ENCODE results near the gene LAMB3. TPM values are rescaled to one million over a fixed set of nuclear protein-coding genes. Genes with fewer than 3 reads are reported as not detected.

Gene LAMB3
- polyA plus RNA-seq, 5 donors: 36.5 to 99.7 (median 57.8) TPM

DNA sequence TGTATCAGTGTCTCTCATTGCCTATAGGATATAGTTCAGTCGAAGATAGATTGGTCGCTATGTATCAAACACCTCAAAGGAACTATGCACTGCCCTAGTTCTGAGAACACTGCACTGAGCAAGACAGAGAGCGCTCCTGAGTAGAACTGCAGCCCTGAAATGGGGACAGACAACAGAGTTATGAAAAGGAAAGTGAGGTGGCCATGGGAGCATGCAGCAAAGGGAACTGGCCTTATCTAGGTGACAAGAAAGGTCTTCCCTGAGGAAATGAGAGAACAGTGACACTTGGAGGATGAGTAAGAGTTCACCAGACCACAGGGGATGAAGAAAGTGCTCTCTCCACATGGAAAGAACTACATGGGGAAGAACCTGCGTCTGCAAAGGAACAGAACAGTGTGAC lies 15.5 kb upstream of the LAMB3 start:
- no peak for DNase-seq

DNA sequence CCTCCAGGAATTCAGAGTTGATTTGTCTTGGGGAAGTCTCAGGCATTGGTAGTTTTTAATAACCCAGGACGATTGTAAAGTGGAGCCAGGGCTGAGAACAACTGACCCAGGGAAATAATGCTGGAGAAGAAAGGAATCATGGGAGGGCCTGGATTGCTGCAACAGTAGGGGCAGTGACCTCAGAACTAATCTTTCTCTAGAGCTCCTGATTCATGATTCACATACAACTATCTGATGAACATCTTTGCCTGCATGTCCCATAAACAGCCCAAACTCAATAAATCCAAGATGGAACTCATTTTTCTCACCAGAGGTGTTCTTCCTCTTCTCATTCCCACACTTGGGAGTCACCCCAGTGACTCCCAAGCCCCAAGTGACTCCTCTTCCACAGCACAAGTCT lies 14.9 kb upstream of the LAMB3 start:
- DNase-seq: no peak

DNA sequence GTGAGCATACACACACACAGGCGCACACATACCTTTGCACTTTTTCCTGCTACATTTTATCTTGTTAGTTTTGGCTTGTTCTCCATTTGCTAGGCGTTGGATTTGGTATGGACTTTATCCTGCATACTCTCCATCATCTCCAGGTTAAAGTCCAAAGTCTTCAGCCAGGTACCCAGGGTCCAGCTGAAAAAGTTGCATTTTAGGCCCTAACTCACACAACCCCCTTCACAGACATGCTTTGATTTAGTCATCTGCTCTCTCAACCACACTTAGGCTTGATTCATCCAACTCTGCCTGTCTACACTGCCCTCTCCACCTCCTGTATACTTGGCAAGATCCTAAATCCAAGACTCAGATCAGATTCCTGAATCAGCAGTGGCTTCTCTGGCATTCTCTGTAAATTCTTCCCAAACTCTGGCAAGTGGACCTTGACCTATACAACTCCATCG lies 10.7 kb upstream of the LAMB3 start:
- no peak for DNase-seq

DNA sequence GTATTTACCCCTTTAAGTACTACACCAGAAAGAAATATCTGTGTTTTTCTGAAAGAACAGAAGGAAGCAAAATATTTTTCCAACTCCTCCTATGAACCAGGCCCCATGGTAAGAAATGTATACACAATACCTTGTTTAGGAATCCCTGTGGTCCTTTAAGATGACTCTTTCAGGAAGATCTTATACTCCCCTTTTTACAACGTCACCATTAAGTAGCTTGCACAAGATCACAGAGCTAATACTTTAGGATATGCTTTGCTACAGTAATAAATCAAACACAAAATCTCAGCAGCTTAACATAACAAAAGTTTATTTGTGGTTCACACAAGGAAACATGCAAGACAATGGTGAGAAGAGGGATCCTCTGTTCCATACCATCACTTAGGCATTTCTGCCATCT lies 8.8 kb upstream of the LAMB3 start:
- no peak for DNase-seq

DNA sequence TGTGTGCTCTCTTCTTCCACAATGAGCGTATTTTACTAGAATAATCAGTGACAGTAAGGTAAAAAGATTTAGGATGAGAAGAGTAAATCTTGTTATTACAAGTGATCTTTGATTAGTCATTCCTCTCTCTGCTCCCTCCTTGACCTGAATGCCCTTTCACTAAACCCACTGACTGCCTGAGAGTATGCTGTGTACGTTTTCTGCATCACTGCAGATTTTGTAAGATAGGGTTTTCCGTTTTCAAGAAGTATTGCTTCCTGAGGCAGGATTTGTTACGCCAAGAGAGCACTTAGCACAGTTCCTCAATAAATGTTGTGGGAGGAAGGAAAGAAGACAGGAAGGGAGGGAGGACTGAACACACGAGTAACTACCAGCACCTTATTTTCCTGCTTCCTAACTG lies 7.7 kb upstream of the LAMB3 start:
- no peak for DNase-seq

DNA sequence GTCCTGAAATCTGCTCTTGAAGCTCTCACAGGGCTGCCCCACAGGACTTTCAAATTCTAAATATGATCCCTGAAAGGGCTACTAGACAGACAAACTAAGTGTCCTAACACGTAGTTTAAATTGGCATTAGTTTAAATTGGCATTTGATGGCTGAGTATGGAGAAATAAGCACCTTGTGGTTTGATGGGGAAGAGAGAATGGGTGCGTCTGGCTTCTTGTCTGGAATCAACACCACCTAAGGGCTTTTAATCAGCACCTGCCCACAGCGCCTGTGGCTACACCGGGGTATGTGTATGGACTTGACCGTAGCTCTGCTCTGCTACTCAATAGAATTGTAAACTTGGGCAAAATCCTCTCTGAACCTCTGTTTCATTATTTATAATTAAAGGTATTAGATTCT lies 5.7 kb upstream of the LAMB3 start:
- no peak for DNase-seq

DNA sequence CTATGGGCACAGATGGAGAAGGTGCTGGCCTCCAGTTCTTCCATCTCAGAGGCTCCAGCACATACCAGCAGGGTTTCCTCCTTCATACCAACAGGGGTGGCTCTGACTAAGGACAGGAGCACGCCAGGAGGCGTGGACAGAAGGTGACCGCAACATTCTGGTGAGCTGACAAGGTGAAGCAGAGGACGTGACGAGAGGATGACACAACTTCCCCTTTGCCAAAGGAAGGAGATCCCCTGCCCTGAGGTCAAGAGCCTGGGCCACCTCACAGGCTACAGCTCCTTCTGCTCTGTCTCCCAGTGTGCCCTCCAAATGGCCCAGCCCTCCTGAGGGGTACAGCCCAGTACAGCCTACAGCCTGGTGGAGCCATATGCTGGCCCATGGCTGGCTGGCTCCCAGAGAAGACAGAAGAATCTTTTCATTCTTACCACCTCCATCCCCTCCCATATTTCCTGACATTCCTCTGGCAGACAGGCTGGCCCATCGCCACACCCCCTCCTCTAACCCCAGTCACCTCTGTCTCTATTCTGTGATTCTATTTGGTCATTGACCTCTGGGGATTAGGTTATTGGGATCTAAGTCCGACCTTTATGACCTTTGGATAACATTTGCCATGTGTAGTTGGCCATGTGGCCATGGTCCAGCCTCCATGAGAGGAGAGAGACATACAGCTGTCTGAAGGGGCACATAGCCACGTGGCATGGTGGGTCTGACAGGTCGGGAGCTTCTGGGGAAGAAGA lies 5.1 kb upstream of the LAMB3 start:
- no peak for DNase-seq

DNA sequence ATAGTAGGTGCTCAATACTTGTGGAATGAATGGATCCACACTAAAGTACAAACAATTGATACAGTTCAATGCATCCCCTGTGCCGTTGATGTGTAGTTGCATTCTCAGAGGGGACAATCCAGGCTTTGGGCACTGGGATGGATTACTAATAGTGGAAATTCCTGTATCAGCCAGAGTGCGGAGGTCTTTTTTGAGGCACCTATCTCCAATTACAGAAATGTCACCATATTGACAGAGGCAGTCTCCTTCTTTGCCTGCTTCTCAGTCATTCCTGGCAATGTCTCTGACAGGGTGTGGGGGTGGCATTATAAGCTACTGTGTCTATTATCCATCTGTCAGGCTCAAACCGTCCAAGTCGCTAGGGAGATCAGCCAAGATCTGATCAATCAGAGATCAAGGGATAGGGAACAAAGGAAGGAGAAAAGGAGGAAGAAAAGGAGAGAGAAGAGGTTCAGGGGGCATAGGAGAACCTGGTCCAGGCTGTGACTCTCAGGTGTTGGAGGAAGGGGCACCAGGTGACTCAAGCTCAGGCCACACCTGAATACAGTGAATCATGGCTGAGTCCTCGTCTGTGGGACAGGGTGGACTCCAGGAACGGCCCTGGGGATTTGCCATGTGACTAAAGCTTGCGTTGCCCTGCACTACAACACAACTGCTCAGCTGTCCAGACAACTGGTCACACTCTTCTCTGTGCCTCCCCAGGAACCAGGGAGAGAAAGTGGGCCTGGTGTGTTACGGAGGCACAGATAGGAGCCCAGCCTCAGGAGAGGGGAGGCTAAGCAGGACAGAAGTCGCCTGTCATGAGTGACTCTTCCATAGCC lies 3.4 kb upstream of the LAMB3 start:
- DNase-seq: no peak

DNA sequence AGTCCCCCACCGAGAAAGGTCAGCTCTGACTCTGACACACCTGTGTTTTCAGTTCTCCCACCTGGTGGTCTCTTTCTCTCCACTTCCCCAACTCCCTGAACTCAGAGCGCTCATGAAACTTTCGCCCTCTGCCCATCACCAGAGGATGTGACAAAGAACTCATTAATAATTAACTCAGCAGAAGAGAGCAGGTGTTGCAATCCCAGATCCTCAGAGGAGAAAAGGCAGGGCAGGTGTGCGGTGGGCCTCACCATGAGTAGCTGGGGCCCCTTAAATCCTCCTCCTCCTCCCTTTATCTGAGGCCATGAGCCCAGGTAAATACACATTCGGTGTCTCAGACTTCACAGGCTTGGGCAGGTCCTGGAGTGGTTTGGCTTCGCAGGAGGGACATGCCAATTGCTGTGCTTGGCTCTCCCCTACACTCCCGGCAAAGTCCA lies 1.7 kb upstream of the LAMB3 start:
- peak in 1 of 2 donors; percentile 32 for DNase-seq

DNA sequence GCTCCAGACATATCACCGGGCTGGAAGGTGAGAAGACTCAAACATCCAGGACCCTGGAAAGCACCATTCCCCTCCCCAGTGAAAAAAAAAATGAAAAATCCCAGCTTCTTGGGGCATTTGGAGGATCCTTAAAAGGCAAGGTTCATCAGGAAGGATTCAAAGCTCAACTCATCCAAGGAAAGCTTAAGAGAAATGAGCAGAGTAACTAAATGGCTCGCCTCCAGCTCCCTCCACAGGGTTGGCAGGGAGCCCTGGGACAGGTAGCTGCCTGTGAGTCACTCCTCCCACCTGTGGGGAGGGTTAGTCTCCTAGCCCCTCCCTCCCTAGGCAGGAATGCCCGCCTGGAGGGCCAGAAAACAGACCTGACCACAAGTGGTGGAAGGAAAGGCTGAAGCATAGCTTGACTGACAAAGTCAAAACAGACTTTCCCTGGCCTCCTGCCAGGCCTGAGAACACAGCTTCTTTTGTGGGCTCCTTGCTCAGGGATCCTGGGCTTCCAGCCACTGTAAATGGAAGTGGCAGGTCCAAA lies 712 bp upstream of the LAMB3 start:
- peak; percentile 83 for DNase-seq

DNA sequence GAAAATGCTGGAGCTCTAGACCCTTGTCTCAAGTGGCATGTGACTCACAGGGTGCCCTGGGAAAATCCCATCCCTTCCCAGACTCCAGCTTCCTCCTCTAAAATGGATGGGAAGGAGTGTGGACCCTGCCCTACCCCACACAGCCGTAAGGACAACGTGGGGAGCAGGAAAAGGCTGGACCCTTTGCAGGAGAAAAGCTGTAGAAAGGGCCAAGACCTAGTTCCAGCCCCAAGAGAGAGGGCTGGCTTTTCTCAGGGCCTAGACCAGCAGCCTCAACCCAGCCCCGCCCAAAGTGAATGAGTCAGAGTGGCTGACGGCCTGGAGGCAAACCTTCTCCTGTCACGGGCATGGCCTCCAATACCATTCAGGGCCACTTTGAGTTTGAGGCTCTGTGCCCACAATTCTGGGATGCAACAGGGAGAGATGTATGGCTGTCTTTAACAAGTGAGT lies 1.1 kb downstream of the LAMB3 start:
- no peak for DNase-seq

DNA sequence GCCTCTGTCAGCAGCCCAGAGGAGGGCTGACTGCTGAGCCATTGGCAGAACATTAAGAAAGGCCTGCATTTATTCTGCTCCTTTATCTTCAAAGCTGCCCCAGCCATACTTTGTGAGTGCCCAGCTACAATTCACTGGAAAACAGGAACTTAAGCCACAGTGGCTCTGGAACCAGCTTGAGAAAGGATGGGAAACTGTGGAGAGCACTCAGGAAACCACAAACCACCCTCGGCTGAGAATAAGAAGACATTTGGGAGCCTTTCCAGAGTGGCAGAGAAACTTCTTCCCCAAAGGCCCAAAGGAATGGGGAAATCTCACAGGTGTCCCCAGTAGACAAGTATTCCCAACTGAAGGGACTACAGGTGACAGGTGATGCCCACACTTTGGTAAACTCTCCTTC lies 1.8 kb downstream of the LAMB3 start:
- no peak for DNase-seq

DNA sequence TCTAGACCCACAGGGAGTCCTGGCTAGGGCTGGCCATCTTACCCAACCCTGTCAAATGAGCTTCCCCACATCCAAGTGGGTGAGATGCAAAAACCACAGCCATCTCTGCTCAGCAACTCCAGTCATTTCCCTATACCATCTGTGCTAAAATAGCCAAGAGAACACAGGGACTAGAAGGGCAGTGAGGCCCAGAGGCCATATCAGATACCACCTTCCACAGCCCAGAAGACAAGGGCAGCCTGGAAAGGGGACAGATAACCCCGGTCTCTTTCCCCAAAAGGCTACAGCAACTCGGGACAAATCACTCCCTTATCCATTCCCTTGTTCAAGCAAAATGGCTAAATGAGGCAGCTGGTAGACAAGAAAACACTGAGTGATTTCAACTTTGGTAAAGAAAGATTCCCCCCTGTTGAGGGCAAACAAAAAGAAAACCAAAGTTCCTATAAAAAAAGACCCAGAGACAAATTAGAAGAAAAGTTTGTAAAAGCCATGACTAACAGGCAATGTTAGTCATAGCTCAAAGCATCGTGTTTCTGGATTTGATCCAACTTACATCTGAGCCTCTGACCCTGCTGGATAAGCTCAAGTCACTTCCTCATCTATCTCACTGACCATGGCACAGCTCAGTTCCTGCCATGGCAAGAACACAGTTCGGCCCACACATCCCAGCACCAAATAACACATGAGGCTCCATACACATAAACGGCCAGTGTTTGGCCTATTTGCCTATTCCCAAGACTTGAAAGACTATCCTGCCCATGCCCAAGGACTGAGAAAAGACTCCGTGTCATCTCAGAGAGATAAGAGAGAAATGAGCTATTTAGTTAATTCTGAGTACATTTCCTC lies 3.1 kb downstream of the LAMB3 start:
- DNase-seq: no peak

DNA sequence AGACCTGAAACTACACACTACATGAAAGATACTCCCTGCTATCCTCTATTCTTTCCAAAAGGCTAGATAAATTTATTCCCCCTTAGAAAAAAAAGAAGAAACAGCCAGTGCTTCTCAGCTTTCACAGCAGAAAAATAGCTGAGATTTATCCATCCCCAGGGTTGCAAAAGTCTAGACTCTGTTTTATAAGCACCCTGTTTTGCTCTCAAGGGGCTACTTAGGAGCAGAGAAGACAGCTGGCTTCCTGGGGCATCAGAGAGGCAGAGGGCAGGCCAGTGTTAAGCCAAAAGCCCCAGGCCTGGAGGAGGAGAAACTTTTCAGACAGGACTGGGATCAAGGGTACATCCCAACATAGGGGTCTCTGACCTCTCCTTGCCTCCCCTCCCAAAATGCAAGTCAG lies 3.9 kb downstream of the LAMB3 start:
- no peak for DNase-seq

DNA sequence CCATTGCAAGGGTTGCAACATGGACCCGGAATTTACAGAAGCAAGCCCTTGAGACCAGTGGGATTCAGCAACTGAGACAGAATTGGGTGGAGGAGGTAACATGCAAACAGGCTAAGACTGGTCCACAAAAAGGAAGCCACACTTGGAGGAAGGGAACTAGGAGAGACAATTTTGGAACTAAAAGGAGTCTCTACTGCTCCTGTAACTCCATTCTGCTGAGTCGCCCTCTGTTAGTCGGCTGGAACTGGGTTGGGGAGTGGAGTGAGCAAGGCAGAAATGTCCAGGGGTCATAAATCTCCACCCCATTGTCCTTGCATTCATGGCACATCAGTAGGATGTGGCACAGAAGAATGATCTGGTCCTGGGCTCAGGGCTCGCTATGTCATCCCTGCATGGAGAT lies 5.1 kb downstream of the LAMB3 start:
- no peak for DNase-seq

DNA sequence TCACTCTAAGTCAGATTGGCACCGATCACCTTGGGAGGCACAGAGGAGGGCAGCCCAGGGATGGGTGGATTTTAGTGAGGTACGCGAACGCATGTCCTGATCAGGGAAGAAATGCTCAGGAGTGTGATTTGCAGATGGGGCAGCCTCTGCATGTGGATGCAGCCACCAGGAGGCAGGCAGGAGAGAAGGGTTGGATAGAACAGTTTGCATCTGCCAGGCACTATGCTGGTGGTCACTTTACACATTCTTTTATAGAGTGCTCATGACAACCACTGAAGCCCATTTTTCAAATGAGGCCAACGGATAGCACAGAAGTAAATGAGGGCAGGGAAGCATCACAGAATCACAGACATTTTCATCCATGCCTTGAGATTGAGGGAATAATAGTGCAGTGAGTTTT lies 5.7 kb downstream of the LAMB3 start:
- DNase-seq: no peak

DNA sequence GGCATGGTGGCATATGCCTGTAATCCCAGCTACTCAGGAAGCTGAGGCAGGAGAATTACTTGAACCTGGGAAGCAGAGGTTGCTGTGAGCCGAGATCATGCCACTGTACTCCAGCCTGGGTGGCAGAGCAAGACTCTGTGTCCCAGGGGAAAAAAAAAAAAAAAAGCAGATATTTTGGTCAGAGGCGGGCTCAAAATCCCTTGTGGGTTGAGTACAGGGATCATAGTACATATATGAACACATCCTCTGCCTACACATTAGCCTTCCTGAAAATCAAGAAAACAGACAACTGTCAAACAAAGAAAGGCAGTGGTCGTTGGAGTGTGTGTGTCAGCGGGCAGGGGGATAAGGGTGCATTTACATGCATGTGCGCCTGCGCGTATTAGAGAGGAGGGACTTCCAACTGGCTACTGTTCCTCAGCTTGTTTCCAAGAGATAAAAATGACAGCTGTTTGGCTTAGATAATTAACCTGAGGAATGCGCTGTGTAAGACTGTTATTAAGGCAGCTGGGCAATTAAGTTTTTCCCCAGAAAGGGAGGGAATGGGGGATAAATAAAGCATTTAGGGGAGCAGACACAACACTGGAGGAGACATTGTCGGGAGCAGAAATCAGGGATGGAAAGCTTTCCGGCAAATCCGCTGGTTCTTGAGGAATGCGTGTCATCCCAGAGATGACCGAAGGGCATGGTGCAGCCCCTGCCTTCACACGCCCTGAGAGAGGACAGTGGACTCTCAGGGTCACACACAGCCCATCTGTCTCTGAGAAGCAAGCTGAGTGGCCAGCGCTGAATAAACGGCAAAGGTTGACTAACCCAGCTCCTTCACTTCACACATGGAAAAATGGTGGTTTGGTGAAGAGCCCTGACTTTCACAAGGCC lies 6.4 kb downstream of the LAMB3 start:
- DNase-seq: peak; percentile 64 to 70

DNA sequence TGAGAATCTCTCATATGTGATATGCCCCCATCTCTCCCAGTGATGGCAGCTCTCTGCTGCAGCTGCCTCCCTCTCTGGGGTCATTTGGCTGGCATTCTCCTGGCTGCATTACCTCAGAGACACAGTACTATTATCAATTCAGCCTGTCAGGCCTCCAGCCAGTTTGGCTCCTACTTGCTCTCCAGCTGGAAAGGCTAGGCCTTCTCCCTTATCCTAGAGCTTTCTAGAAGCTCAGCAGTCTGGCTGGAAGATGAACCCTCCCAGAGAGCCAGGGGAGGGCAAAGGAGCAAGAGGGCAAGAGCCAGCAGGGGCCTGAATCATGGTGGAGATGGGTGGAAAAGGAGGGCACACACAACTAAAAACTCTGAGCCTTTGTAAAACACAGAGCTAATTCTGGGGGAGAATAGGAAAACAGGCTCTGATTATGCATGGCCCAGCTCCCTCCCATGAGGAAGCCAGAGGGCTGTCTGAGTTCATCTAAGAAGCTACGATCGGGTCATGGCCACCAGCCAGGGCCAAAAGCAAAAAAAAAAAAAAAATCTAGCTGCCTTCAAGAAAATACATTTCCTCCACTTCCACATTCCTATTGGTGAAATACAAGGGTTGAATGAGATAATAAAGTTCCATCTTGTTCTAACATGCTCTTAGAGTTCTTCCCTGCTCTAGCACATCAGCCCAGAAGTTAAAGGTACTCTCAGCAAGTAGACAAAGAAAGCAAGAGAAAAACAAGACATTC lies 8.8 kb downstream of the LAMB3 start:
- DNase-seq: peak; percentile 80 to 82

DNA sequence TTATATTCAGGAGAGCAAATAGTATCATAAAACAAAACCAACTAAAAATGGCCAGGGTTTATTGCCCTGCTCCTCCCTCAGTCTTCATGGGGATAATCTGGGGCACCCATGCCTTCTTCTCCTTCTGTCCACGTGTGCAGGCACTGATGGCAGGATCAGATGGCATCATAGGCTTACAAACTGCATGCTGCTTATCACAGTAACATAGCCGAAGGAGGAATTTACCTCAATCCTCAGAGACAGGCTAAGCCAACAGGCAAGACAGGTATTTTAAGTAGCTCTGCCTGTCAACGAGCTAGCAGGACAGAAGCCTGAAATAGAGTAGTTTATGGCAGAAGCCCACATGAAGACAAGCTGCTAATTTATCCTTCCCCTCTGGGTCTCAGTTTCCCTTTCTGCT lies 9.4 kb downstream of the LAMB3 start:
- no peak for DNase-seq

DNA sequence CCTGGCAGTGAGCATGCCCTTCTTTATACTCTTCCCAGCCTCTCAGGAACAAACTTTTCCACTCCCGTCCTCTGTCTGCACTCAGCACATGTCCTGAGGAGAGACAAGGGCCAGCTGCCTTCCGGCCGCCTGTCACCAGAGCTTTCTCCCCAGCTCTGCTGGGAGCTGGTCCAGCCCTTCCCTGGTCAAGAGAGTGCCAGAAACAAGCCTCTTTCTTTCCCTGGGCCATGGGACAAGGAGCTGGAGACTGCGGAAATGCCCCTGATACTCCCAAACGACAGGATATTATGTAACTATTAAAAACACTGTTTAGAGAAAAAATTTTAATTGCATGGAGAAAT lies 10.4 kb downstream of the LAMB3 start:
- DNase-seq: peak; percentile 95 to 96
